AG10803 (cell line): ENCODE data around the gene ATP5F1D.

Experiments used
- DNase-seq: peaks from one replicate; pipeline ENCODE4 v3.0.0; 2010; ENCODE audit warnings: low read depth
- H3K4me3 ChIP-seq: 2 replicates; pipeline ENCODE4 v1.5.1; 2011; ENCODE audit warnings: mild to moderate bottlenecking, low read length, control low read depth
- TF ChIP-seq, protein P1 (sequence below): conservative IDR thresholded peaks from 2 replicates; pipeline ENCODE4 v1.5.1; 2011; ENCODE audit warnings: mild to moderate bottlenecking, low read length, control low read depth, inconsistent platforms

ATP5F1D gene

DNA sequence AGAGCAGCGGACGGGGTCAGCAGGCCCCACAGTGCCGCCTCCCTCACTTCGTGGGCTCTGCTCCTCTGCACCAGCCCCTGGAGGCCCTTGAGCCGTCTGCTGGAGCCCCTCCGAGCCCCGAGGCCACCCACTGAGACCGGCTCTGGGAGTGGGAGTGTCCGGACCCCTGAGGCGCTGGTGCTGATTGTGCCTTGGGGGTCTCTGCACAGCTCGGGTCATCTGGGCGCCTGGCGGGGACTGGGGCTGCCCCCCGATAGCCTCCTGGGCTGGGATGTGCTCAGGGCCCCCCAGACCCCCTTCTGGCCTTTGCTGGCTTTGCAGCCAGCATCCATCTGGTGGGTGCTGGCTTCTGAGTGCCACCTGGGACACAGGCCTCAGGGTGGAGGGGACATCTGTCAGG is 19.2 kb upstream of the ATP5F1D start:
- no peak overlapping the region for H3K4me3 ChIP-seq
- DNase-seq: no peak
- TF ChIP-seq, protein P1, sequence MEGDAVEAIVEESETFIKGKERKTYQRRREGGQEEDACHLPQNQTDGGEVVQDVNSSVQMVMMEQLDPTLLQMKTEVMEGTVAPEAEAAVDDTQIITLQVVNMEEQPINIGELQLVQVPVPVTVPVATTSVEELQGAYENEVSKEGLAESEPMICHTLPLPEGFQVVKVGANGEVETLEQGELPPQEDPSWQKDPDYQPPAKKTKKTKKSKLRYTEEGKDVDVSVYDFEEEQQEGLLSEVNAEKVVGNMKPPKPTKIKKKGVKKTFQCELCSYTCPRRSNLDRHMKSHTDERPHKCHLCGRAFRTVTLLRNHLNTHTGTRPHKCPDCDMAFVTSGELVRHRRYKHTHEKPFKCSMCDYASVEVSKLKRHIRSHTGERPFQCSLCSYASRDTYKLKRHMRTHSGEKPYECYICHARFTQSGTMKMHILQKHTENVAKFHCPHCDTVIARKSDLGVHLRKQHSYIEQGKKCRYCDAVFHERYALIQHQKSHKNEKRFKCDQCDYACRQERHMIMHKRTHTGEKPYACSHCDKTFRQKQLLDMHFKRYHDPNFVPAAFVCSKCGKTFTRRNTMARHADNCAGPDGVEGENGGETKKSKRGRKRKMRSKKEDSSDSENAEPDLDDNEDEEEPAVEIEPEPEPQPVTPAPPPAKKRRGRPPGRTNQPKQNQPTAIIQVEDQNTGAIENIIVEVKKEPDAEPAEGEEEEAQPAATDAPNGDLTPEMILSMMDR: no peak

DNA sequence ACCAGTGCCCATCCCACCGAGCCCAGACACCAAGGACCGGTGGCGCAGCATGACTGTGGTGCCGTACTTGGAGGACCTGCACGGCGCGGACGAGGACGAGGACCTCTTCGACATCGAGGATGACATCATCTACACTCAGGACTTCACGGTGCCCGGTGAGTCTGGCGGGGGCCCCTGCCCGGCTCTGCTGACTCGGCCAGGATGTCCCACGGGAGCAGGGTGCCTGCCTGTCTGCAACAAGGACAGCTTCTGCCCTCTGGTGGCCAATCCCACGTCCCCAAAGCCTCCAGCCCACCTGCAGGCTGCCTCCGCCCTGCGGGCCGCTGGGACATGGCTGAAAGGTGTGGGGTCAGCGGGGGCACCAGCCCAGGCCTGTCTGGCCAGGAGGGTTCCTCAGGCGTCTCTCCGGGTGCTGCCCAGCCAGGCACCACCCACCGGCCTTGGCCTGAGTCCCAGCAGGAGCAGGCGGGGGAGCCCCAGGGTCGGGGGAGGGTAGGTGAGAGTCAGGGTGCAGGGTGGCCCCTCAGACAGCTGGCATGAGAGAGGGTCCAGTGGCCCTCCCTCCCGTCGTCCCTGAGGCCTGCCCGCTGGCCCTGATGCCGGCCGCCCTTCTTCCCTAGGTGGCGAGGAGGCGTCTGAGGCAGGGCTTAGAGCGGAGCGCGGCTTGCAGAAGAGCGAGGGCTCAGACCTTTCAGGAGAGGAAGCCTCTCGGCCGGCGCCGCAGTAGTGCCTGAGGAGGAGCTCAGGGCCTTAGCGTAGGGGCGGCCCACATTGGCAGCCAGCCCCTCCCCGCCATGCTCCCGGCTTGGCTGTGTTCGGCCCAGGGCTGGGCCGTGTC is 18.3 kb upstream of the ATP5F1D start:
- TF ChIP-seq, protein P1: peak; percentile 41
- peak; percentile 32 for DNase-seq
- H3K4me3 ChIP-seq: no peak overlapping the region

GRCh38 chr19:1224047-1224825 is 17.3 kb upstream of the ATP5F1D start:
- DNase-seq: no peak
- TF ChIP-seq, protein P1: no peak
- no peak overlapping the region for H3K4me3 ChIP-seq

- TF ChIP-seq, protein P1: no peak
- H3K4me3 ChIP-seq: no peak overlapping the region
- DNase-seq: no peak
These were observed 16.7 kb upstream of the ATP5F1D start for GRCh38 chr19:1224847-1225246.

DNA sequence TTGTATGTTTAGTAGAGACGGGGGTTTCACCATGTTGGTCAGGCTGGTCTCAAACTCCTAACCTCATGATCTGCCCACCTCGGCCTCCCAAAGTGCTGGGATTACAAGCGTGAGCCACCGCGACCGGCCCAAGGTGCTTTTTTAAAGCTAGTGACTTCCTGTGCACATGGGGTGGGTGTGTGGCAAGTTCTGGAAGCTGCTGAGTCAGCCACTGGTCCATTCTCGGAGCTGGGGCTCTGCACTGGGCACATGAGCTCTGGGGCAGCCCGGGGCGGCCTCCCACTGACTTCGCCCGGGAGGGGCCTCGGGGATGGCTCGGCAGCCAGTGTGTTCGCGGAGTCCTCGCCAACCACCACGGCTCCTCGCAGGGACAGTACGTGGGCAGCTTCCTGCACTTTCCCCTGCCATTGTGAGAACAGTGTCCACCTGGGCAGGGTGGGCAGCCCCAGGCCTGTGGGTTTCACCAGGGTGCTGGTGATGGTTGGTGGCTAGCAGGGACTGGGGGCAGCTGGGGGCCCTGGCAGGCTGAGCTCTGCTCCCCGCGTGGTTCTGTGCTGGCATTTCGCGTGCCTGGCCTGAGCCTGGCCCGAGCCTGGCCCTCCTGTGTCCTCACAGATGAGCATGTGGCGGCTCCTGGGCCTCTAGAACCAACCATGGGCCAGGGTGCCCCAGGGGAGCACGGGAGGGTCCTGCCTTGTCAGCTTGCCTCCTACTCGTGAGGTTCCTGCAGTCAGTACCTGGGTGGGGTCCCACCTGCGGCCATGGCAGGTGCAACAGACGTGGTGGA is 15.9 kb upstream of the ATP5F1D start:
- TF ChIP-seq, protein P1: no peak
- no peak overlapping the region for H3K4me3 ChIP-seq
- DNase-seq: no peak

DNA sequence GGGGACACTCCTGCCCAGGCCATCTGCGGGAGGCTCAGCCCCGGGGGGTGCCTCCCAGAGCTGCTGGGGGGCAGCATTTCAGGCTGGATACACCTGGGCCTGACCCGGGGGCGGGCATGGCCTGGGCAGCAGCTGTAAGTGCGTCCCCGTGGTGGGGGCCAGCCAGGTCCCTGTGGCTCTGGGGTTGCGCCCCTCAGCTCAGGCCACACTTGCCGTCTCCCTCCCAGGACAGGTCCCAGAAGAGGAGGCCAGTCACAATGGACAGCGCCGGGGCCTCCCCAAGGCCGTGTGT is 15.4 kb upstream of the ATP5F1D start:
- no peak for DNase-seq
- no peak overlapping the region for H3K4me3 ChIP-seq
- TF ChIP-seq, protein P1: no peak
